ENCODE data around the gene RASAL3.

RASAL3 gene

GRCh38 chr19:15431396-15432017 lies 32.8 kb downstream of the RASAL3 start (continued):
- no peak for TF ChIP-seq ZNF664 (tag by site-specific recombination; IDR thresholded peaks at IDR 0.05)
- no peak for TF ChIP-seq YY2 (tag by site-specific recombination; IDR thresholded peaks at IDR 0.05)
- no peak for TF ChIP-seq GLI2 (tag by site-specific recombination; IDR thresholded peaks at IDR 0.05; ENCODE audit: borderline replicate concordance, low read depth)
- TF ChIP-seq SCRT2 (tag by site-specific recombination; IDR thresholded peaks at IDR 0.05) = no peak
- TF ChIP-seq ZNF23 (tag by site-specific recombination; IDR thresholded peaks at IDR 0.05; ENCODE audit: borderline replicate concordance) = no peak
- TF ChIP-seq ZBTB21 (tag by site-specific recombination; IDR thresholded peaks at IDR 0.05) = no peak
- TF ChIP-seq ZNF837 (tag by site-specific recombination; IDR thresholded peaks at IDR 0.05) = no peak
- TF ChIP-seq ZNF433 (tag by site-specific recombination; IDR thresholded peaks at IDR 0.05; ENCODE audit: low read depth) = no peak

GRCh38 chr19:15430526-15431120 lies 33.7 kb downstream of the RASAL3 start:
- no peak overlapping the region for H3K4me3 ChIP-seq (ENCODE audit: low read depth, low read length)
- peaks cover 7% of the 10 kb centered on the region for H3K4me1 ChIP-seq (ENCODE audit: control insufficient read depth, insufficient read depth, low read length)
- H3K9me3 ChIP-seq (ENCODE audit: control insufficient read depth, insufficient read depth, low read depth, low read length) = no peaks in the 10 kb centered on the region
- H3K36me3 ChIP-seq (ENCODE audit: control insufficient read depth in 2 of 2, insufficient read depth in 1 of 2, low read length in 2 of 2) = peaks cover 0 to 48% of the 10 kb centered on the region in 2 experiments; a peak in 1 of 3 replicates
- H3K27ac ChIP-seq (ENCODE audit: extremely low read depth, low read depth, low read length) = peak overlapping the region; percentile 9; the same call in 1 of the 2 replicates
- CTCF ChIA-PET = interaction anchor here (1.6 kb wide), 1 partner anchor 11 kb away, joined by 13 read pairs; the partner anchor contains the start of gene AKAP8L
- POLR2A ChIA-PET = interaction anchor here (0.6 to 3.9 kb wide), 2 partner anchors 11 to 247 kb away, joined by 3 to 26 read pairs; partner anchors contain the start of gene AKAP8L
- no peak for TF ChIP-seq HOXC10 (CRISPR knock-in tag; IDR thresholded peaks at IDR 0.05)
- no peak for TF ChIP-seq ZNF184 (tag by site-specific recombination; IDR thresholded peaks at IDR 0.05)
- TF ChIP-seq ZSCAN18 (tag by site-specific recombination; IDR thresholded peaks at IDR 0.05) = no peak
- no peak for TF ChIP-seq BCL11B (tag by site-specific recombination; IDR thresholded peaks at IDR 0.05; ENCODE audit: low read depth)
- TF ChIP-seq ZNF23 (tag by site-specific recombination; IDR thresholded peaks at IDR 0.05; ENCODE audit: borderline replicate concordance) = no peak
- no peak for TF ChIP-seq HOXD13 (CRISPR knock-in tag; IDR thresholded peaks at IDR 0.05; ENCODE audit: borderline replicate concordance)
- TF ChIP-seq ZNF292 (tag by site-specific recombination; IDR thresholded peaks at IDR 0.05; ENCODE audit: borderline replicate concordance, low read depth) = no peak
- TF ChIP-seq, protein P1, sequence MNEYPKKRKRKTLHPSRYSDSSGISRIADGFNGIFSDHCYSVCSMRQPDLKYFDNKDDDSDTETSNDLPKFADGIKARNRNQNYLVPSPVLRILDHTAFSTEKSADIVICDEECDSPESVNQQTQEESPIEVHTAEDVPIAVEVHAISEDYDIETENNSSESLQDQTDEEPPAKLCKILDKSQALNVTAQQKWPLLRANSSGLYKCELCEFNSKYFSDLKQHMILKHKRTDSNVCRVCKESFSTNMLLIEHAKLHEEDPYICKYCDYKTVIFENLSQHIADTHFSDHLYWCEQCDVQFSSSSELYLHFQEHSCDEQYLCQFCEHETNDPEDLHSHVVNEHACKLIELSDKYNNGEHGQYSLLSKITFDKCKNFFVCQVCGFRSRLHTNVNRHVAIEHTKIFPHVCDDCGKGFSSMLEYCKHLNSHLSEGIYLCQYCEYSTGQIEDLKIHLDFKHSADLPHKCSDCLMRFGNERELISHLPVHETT (tag by site-specific recombination; IDR thresholded peaks at IDR 0.05) = no peak
- TF ChIP-seq ZFHX2 (tag by site-specific recombination; conservative IDR thresholded peaks at IDR 0.05) = no peak
- no peak for TF ChIP-seq ZNF449 (tag by site-specific recombination; IDR thresholded peaks at IDR 0.05)
- no peak for TF ChIP-seq GLI4 (tag by site-specific recombination; IDR thresholded peaks at IDR 0.05)
- TF ChIP-seq ELK4 (IDR thresholded peaks at IDR 0.05; ENCODE audit: borderline replicate concordance, low read depth, low read length) = no peak
- TF ChIP-seq ZBTB10 (tag by site-specific recombination; IDR thresholded peaks at IDR 0.05) = no peak
- TF ChIP-seq ZNF426 (tag by site-specific recombination; IDR thresholded peaks at IDR 0.05) = no peak
- no peak for TF ChIP-seq ZNF423 (tag by site-specific recombination; IDR thresholded peaks at IDR 0.05)
- TF ChIP-seq ATF2 (tag by site-specific recombination; IDR thresholded peaks at IDR 0.05; ENCODE audit: low read depth) = no peak
- no peak for TF ChIP-seq ZNF660 (tag by site-specific recombination; IDR thresholded peaks at IDR 0.05)
- no peak for TF ChIP-seq ZNF747 (tag by site-specific recombination; IDR thresholded peaks at IDR 0.05)
- TF ChIP-seq ZNF394 (tag by site-specific recombination; IDR thresholded peaks at IDR 0.05; ENCODE audit: borderline replicate concordance) = no peak
